ENCODE results near the gene IGFN1.

DNA sequence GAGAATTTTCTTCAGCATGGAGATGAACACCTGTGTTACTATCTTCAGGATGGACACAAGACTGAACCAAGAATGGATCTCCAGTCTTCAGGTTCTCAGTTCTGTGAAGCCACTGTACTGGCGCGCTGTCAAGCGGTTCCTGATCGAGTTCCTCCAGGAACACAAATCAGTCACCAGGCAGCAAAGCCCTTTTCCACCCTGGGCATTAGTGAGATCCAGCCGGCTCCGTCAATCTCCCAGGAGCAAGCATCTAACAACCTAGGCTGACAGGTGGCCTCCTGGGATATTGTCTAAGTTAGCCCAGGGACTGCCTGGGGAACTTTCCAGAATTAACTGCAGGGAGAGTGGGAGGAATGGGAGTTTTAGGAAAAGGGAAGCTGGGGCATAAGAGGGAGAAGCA, 9.7 kb upstream of the IGFN1 start:
- TF ChIP-seq EP300 (IDR thresholded peaks at IDR 0.05; ENCODE audit: low read depth) (no peak), POLR2A (IDR thresholded peaks at IDR 0.05) (no peak), POLR2AphosphoS5 (IDR thresholded peaks at IDR 0.05) (no peak)
- TF ChIP-seq, protein P1, sequence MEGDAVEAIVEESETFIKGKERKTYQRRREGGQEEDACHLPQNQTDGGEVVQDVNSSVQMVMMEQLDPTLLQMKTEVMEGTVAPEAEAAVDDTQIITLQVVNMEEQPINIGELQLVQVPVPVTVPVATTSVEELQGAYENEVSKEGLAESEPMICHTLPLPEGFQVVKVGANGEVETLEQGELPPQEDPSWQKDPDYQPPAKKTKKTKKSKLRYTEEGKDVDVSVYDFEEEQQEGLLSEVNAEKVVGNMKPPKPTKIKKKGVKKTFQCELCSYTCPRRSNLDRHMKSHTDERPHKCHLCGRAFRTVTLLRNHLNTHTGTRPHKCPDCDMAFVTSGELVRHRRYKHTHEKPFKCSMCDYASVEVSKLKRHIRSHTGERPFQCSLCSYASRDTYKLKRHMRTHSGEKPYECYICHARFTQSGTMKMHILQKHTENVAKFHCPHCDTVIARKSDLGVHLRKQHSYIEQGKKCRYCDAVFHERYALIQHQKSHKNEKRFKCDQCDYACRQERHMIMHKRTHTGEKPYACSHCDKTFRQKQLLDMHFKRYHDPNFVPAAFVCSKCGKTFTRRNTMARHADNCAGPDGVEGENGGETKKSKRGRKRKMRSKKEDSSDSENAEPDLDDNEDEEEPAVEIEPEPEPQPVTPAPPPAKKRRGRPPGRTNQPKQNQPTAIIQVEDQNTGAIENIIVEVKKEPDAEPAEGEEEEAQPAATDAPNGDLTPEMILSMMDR (IDR thresholded peaks at IDR 0.05), result no peak

Measured in transverse colon (tissue), 4 donors.